T-helper 17 cell (primary cell): ENCODE measurements around the gene HS2ST1. TPM values are rescaled to one million over a fixed set of nuclear protein-coding genes. Genes with fewer than 3 reads are reported as not detected.
"Not testable (repeated sequence)": the region's sequence is repeated elsewhere in the genome, so short reads cannot be mapped to it uniquely, and the experiment has no call there.

Source experiments
- ATAC-seq: fragments of 150-1000 bp; cut with Tn5 transposase; 2 replicates; pipeline ENCODE4 v1.10.0; 2021; ENCODE audit warnings: mild to moderate bottlenecking, moderate library complexity
- DNase-seq, 3 donors: peaks; one replicate each; pipeline versions ENCODE4 v3.0.0 to v3.0.0-alpha.2; 2020 to 2021
- H3K9me3 ChIP-seq: one replicate; pipeline ENCODE4 v1.7.0; 2013; ENCODE audit warnings: low read length, mild to moderate bottlenecking; ENCODE audit not compliant: control insufficient read depth, poor library complexity, severe bottlenecking
- H3K27ac Mint-ChIP-seq: one replicate; pipeline ENCODE4 v1.8.0; 2022; ENCODE audit warnings: mild to moderate bottlenecking, moderate library complexity, mixed read lengths
- H3K27me3 Mint-ChIP-seq: one replicate; pipeline ENCODE4 v1.8.0; 2022; ENCODE audit warnings: mixed read lengths
- H3K36me3 Mint-ChIP-seq: one replicate; pipeline ENCODE4 v1.8.0; 2022; ENCODE audit warnings: low read depth, mixed read lengths
- H3K4me1 Mint-ChIP-seq: one replicate; pipeline ENCODE4 v1.8.0; 2022; ENCODE audit warnings: mild to moderate bottlenecking, mixed read lengths
- H3K4me3 Mint-ChIP-seq: one replicate; pipeline ENCODE4 v1.8.0; 2022; ENCODE audit warnings: mild to moderate bottlenecking, moderate library complexity, mixed read lengths
- total RNA-seq, 4 donors: library from RNA in 2 of 4; stranded (reverse) in 2 of 4; gene quantifications; one replicate each; pipeline ENCODE4 v1.2.3 and lab custom pipeline; 2022 to 2026

The HS2ST1 gene
- total RNA-seq, 2 donors from 2014 or later, result 11.7 to 12.0 TPM

DNA sequence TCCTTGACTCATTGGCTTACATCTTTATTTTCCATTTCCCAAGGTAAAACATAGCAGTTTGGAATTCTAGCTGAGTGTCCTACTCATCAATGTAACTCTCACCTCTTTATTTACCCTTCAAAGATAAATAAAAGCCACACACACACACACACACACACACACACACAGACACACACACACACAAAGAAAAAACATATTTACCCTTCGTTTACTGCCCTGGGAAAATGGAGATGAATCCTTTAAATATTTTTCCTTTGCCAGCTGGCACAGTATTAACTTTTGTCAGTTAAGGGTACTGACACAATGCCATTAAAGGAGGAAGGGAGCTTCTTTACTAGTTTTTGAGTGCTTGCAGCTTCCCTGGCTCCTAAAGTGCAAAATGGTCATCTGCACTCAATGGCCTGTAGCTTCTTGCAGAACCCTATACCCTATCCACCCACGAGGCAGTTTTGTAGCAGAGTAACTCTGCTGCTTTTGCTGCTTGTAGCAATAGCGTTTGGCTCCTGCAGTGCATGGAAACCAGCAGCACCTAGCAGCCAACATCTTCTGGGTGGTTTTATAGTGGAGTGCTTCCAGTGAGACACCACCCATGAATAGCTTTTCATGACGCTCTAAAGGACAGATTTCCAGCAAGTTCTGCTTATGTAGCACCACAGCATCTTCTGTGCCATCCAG is 103.7 kb downstream of the HS2ST1 start:
- no peak overlapping the region for H3K4me3 Mint-ChIP-seq
- ATAC-seq (no peak), DNase-seq (no peak)
- peaks cover 4% of the 10 kb centered on the region for H3K36me3 Mint-ChIP-seq
- H3K27ac Mint-ChIP-seq, result no peak overlapping the region
- no peaks in the 10 kb centered on the region for H3K27me3 Mint-ChIP-seq
- no peaks in the 10 kb centered on the region for H3K9me3 ChIP-seq
- H3K4me1 Mint-ChIP-seq, result peaks cover 2% of the 10 kb centered on the region

DNA sequence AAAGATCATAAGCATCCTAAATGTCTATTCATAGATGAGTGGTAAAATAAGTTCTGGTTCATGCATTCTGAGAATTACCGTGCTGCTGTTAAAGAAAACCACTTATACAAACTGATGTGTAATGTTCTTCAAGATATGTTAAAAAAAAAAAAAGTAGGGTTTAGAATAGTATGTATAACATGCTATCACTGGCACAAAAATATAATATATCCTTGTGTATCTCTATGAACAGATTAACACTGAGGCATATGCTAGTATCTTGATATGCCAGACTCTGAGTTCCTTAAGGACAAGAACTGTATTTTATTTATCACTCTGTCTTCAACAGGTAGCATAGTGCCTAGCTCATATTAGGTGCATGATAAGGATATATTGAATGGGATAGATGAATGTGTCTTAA is 108.9 kb downstream of the HS2ST1 start:
- no peaks in the 10 kb centered on the region for H3K9me3 ChIP-seq
- Mint-ChIP-seq H3K27me3 (no peaks in the 10 kb centered on the region), H3K4me3 (no peak overlapping the region), H3K36me3 (no peaks in the 10 kb centered on the region), H3K27ac (no peak overlapping the region), H3K4me1 (peaks cover 5% of the 10 kb centered on the region)
- DNase-seq (no peak), ATAC-seq (no peak)

DNA sequence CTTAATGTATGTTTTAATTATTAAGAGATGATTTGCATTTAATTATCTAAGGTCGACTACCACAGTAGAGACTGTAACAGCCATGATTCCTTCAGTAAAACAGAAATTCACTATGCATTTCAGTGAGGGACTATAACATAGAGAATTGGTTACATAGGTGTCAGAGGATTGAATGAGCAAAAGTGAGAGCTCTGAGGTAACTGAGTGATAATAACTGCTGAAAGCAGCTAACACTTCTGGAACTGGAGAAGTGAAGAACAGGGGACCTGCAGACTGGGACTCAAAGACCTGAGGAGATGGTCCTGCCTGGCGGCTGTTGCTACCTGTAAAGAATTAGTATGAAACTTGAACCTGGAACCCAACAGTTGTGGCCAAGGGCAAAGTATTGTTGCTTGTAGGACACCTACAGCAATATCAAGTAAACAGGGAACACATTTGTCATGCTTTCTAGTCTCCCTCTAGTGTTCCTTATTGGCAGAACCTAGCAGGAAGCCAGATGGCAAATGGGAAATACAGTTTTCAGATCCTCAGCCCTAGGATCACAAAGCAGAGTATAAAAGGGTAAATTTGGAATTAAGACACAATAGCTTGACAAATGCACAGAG is 110.6 kb downstream of the HS2ST1 start:
- Mint-ChIP-seq H3K27ac (no peak overlapping the region), H3K36me3 (no peaks in the 10 kb centered on the region), H3K27me3 (no peaks in the 10 kb centered on the region), H3K4me1 (peaks cover 2% of the 10 kb centered on the region), H3K4me3 (no peak overlapping the region)
- no peaks in the 10 kb centered on the region for H3K9me3 ChIP-seq
- DNase-seq, result no peak
- no peak for ATAC-seq

DNA sequence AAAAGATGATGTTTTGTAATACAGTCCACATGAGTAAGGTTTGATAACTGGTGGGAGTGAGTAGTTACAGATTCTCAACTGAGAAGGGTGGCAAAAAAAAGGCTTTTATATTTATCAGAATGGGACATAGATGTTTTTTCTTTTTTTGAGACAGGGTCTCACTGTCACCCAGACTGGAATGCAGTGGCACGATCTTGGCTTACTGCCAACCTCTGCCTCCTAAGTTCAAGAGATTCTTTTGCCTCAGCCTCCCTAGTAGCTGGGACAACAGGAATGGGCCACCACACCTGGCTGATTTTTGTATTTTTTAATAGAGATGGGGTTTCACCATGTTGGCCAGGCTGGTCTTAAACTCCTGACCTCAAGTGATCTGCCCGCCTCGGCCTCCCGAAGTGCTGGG is 113.1 kb downstream of the HS2ST1 start:
- not testable (repeated sequence) for H3K36me3 Mint-ChIP-seq, H3K27me3 Mint-ChIP-seq, H3K27ac Mint-ChIP-seq, ATAC-seq, DNase-seq, H3K4me1 Mint-ChIP-seq, H3K9me3 ChIP-seq, H3K4me3 Mint-ChIP-seq

DNA sequence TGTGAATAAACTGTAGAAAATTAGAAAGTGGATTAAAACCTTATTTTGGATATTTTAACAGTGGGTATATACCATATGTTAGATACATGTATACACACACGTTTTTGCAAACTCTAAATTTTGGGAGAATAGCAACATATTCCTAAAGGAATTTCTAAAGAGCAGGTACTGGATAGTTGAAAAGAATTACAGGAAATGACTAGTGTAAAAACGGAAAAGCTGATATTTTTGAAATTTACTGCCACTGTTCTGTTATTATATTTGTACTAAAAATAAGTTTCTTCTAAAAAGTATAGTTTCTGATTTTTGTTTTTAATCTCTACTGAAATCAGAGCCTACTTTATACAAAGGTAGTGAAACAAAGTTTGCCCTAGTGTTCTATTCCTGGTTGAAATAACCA is 114.1 kb downstream of the HS2ST1 start:
- Mint-ChIP-seq H3K27ac (no peak overlapping the region), H3K27me3 (no peaks in the 10 kb centered on the region), H3K4me1 (peaks cover 2% of the 10 kb centered on the region), H3K36me3 (no peaks in the 10 kb centered on the region), H3K4me3 (no peak overlapping the region)
- H3K9me3 ChIP-seq, result no peaks in the 10 kb centered on the region
- DNase-seq, result no peak
- no peak for ATAC-seq

DNA sequence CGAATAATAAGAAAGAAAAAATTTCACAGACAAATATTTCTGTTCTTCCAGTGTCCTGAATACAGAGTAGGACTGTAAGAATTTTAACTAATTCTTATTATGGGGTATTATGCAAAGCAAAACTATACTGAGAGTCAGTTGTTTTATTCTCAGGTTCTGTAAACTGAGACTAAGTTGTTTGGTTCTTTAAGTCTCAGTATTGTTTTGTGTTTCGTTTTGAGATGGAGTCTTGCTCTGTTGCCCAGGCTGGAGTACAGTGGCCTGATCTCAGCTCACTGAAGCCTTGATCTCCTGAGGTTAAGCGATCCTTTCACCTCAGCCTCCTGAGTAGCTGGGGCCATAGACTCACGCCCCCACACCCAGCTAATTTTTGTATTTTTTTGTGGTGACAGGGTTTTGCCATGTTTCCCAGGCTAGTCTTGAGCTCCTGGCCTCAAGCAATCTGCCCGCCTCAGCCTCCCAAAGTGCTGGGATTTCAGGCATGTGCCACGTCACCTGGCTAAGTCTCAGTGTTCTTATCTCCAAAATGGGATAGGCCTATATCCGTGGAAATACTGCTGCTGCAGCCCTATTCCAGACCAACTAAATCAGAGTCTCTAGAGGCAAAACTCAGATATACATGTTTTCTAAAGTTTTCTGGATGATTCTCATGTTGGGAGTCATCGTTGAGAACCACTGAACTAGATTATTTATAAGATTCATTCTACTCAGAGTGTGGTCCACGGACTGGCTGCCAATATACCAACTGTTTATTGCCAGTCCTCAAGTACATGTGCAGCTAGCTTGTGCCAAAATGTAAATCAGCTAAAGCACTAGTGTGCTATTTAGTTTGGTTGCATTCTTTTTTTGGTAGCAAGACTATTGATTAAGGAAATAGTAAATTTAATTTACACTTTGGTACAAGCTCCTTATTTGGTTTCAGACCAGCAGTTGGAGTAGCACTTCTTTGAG is 116.6 kb downstream of the HS2ST1 start:
- Mint-ChIP-seq H3K4me1 (peaks cover 2% of the 10 kb centered on the region), H3K36me3 (no peaks in the 10 kb centered on the region), H3K27me3 (no peaks in the 10 kb centered on the region), H3K4me3 (no peak overlapping the region), H3K27ac (no peak overlapping the region)
- H3K9me3 ChIP-seq, result no peaks in the 10 kb centered on the region
- ATAC-seq, result no peak
- no peak for DNase-seq

DNA sequence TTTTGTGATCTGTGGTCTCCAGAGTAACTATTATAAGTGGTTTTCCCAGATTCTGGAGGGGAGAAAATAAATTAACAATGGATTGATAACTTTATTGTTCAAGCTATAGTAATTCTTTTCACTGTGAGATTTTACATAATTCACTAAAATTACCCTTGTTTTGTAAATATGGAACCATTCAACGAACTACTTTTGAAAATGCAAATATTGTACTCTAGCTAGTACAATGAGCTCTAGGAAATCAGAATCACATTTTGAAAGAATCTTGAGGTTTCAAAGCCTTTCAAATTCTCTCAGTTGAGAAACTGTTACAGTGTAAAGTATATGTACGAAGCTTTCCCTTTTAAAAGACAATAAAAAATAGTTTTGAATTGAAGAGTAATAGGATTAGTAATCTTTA is 119.9 kb downstream of the HS2ST1 start:
- no peak for DNase-seq
- H3K27ac Mint-ChIP-seq, result no peak overlapping the region
- H3K4me3 Mint-ChIP-seq, result no peak overlapping the region

DNA sequence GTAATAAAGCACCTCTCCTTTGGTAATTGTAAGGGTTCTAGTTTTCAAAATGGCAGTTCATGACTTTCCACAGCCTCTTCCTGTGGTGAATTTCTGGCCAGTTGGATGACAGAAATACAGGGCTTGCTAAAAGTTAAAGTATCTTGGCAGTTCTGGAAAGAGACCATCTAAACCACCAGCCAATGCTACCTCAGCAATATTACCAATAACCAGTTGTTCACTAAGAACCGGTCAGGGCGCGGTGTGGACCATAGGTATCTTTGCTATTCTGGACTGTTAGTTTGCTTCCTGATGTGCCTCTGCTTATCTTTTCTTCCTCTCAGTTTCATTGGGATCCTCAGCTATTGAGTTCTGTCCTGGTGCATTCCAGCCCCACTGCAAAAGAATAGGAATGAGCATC is 124.7 kb downstream of the HS2ST1 start:
- no peak for ATAC-seq
- H3K4me3 Mint-ChIP-seq, result no peak overlapping the region
- no peaks in the 10 kb centered on the region for H3K36me3 Mint-ChIP-seq
- no peaks in the 10 kb centered on the region for H3K9me3 ChIP-seq
- H3K27ac Mint-ChIP-seq, result no peak overlapping the region
- peaks cover 2% of the 10 kb centered on the region for H3K4me1 Mint-ChIP-seq
- no peaks in the 10 kb centered on the region for H3K27me3 Mint-ChIP-seq
- no peak for DNase-seq

More for the DNA sequence above, 119.9 kb downstream of the HS2ST1 start:
- H3K9me3 ChIP-seq, result no peaks in the 10 kb centered on the region
- Mint-ChIP-seq H3K27me3 (no peaks in the 10 kb centered on the region), H3K4me1 (peaks cover 2% of the 10 kb centered on the region), H3K36me3 (no peaks in the 10 kb centered on the region)
- no peak for ATAC-seq

DNA sequence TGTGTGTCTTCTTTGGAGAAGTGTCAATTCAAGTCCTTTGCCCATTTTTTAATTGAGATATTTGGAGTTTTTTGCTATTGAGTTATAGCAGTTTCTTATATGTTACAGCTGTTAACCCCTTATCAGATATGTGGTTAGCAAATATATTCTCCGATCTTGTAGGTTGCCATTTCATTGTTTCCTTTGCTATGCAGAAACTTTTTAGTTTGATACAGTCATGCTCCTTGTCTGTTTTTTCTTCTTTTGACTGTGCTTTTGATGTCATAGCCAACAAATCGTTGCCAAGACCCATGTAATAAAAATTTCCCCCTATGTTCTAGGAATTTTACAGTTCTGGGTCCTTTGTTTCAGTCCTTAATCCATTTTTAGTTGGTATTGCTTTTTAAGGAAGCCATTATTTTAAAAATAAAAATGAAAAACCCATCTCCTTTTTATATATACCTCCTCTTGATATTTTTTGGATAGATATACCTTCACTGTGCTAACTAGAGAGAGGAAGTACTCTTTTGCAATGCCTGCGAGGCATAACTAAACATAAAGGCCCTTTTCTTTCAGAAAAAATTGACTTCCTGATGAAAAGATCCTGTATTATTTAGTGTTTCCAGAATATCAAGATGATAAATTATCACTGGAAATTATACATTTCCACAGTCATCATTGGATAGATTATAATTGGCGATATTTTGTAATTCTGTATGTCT is 127.8 kb downstream of the HS2ST1 start:
- H3K4me1 Mint-ChIP-seq, result peaks cover 14% of the 10 kb centered on the region
- no peaks in the 10 kb centered on the region for H3K9me3 ChIP-seq
- ATAC-seq, result no peak
- no peak overlapping the region for H3K27ac Mint-ChIP-seq
- H3K36me3 Mint-ChIP-seq, result peaks cover 2% of the 10 kb centered on the region
- H3K4me3 Mint-ChIP-seq, result no peak overlapping the region
- DNase-seq, result no peak
- no peaks in the 10 kb centered on the region for H3K27me3 Mint-ChIP-seq

DNA sequence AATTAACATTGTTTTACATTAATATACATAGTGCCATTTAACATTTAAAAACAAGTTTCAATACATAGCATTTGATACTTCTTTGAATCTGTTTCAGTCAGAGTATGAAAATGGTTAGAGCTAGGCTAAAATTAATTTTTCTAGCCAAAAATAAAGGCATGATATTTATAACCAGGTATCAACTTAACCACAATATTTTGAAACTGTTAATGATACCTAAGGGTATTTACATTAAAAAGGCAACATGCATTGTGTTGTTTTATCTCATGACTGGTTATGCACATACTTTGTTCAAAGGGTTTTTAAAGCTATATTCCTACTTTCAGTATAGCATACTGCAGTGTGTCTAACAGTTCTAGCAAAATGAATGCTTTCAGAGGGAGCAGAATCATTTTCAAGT is 130.0 kb downstream of the HS2ST1 start:
- Mint-ChIP-seq H3K4me3 (no peak overlapping the region), H3K4me1 (peaks cover 16% of the 10 kb centered on the region), H3K27me3 (no peaks in the 10 kb centered on the region), H3K36me3 (peaks cover 2% of the 10 kb centered on the region), H3K27ac (peak overlapping the region; percentile 85)
- ATAC-seq (peak; percentile 18), DNase-seq (no peak)
- no peaks in the 10 kb centered on the region for H3K9me3 ChIP-seq

DNA sequence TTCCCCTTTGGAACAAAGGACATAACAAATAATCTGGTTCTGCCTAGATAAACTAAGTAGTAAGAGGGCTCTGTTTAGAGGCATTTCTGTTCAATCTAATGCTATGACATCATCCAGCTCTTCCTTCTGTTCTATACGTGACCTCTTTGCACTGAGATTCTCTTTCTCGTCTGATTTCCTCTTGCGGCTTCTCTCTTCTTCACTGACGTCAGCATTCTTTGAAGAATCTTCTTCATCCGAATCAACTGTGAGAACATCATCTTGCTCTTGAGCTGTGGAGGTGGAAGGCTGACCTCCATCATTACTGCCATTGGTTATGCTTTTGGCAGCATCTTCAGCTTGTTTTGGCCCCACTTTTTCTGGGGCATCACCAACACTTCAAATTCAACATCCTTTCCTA is 130.4 kb downstream of the HS2ST1 start:
- Mint-ChIP-seq H3K36me3 (peaks cover 2% of the 10 kb centered on the region), H3K27ac (peak overlapping the region; percentile 85), H3K4me3 (no peak overlapping the region), H3K27me3 (no peaks in the 10 kb centered on the region), H3K4me1 (peaks cover 16% of the 10 kb centered on the region)
- ATAC-seq (peak; percentile 85), DNase-seq (peak in 1 of 3 donors; percentile 9)
- no peaks in the 10 kb centered on the region for H3K9me3 ChIP-seq

DNA sequence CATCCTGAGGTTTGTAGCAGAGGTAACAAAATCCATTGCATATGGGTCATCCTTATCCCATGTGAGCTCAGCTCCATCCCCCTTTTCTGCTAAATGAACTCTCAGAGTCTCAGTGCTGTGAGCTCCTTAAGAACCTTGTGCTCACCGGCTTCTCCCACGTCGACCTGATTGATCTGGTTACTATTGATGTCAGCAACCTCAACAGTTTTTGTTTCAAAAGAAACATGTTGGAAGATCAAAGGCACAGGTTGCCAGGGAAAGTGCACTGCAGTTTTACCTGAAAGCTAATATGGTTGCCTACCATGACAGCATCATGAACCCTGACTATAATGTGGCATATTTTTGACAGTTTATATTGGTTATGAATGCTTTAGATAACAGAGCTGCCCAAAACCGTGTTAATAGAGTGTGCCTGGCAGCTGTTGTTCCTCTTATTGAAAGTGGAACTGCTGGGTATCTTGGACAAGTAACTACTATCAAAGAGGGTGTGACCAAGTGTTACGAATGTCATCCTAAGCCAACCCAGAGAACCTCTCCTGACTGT is 131.4 kb downstream of the HS2ST1 start:
- H3K4me1 Mint-ChIP-seq, result peaks cover 19% of the 10 kb centered on the region
- peak overlapping the region; percentile 85 for H3K27ac Mint-ChIP-seq
- peak; percentile 73 for ATAC-seq
- no peaks in the 10 kb centered on the region for H3K9me3 ChIP-seq
- peak overlapping the region; percentile 46 for H3K4me3 Mint-ChIP-seq
- H3K27me3 Mint-ChIP-seq, result no peaks in the 10 kb centered on the region
- peaks cover 2% of the 10 kb centered on the region for H3K36me3 Mint-ChIP-seq
- DNase-seq, result peak in 2 of 3 donors; percentile 13 to 26

DNA sequence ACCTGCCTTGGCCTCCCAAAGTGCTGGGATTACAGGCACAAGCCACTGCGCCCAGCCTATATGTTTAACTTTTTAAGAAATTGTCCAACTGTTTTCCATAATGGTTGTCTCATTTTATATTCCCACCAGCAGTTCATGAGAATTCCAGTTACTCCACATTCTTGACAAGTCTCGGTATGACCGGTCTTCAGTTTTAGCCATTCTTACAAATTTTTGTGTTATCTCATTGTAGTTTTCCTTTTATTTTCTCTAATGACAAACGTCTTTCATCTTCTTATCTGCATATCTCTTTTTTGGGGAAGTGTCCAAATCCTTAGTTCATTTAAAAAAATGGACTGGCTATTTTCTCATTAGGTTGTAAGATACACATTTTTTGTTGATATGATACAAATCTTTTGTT is 132.5 kb downstream of the HS2ST1 start:
- no peaks in the 10 kb centered on the region for H3K9me3 ChIP-seq
- Mint-ChIP-seq H3K27me3 (no peaks in the 10 kb centered on the region), H3K4me3 (no peak overlapping the region), H3K4me1 (peaks cover 19% of the 10 kb centered on the region), H3K36me3 (peaks cover 2% of the 10 kb centered on the region), H3K27ac (no peak overlapping the region)
- no peak for DNase-seq
- ATAC-seq, result no peak
